IMR-90 (cell line): Measurements from ENCODE around the gene KIF6. TPM values are rescaled to one million over a fixed set of nuclear protein-coding genes. Genes with fewer than 3 reads are reported as not detected.

ENCODE experiments used
- ATAC-seq: fragments of 200-7000 bp; cut with Tn5 transposase; 2 replicates; pipeline ENCODE4 v1.9.1; 2020; ENCODE audit warnings: low read depth, mild to moderate bottlenecking, moderate library complexity
- BruUV-seq: library from RNA; stranded (reverse); fragments of 400-500 nt; replicated peaks from 2 replicates; lab custom pipeline; 2021; lab: Mats Ljungman, UMichigan
- CTCF ChIA-PET: fragments of 300-600 bp; formaldehyde crosslinking; extraction: SDS; loops from one replicate; lab custom pipeline; 2021; ENCODE audit warnings: antibody characterized with exemption; lab: Yijun Ruan, JAX
- POLR2A ChIA-PET: fragments of 300-600 bp; sonication (Branson Sonifier 250); formaldehyde crosslinking; loops from one replicate; lab custom pipeline; 2022; ENCODE audit warnings: antibody characterized with exemption; ENCODE audit not compliant: unreplicated experiment; lab: Charles Lee
- DNase-seq: peaks from one replicate; pipeline ENCODE4 v3.0.0; 2013
- H2AFZ ChIP-seq: replicated peaks from 2 replicates; pipeline ENCODE3; 2013; ENCODE audit warnings: low read length, mild to moderate bottlenecking; ENCODE audit not compliant: poor library complexity
- H2AK5ac ChIP-seq: 2 replicates; pipeline ENCODE4 v1.6.1; 2013; ENCODE audit warnings: low read depth, low read length, inconsistent platforms
- H2AK9ac ChIP-seq: replicated peaks from 2 replicates; pipeline ENCODE3; 2013; ENCODE audit warnings: mild to moderate bottlenecking, low read depth, low read length, moderate library complexity; ENCODE audit not compliant: poor library complexity
- H2BK120ac ChIP-seq: 2 replicates; pipeline ENCODE4 v1.6.1; 2013; ENCODE audit warnings: low read depth, low read length, inconsistent platforms
- H2BK15ac ChIP-seq: 3 replicates; pipeline ENCODE4 v1.6.1; 2013; ENCODE audit warnings: low read depth, low read length, inconsistent platforms
- H2BK20ac ChIP-seq: 2 replicates; pipeline ENCODE4 v1.6.1; 2013; ENCODE audit warnings: low read depth, mild to moderate bottlenecking, inconsistent platforms, low read length, moderate library complexity
- H2BK5ac ChIP-seq: 2 replicates; pipeline ENCODE4 v1.6.1; 2013; ENCODE audit warnings: mild to moderate bottlenecking, low read depth, low read length, inconsistent platforms; ENCODE audit not compliant: poor library complexity, severe bottlenecking
- H3K14ac ChIP-seq: replicated peaks from 2 replicates; pipeline ENCODE4 v1.6.1; 2013; ENCODE audit warnings: low read depth, low read length, inconsistent platforms
- H3K18ac ChIP-seq: 2 replicates; pipeline ENCODE4 v1.6.1; 2013; ENCODE audit warnings: low read depth, low read length, control low read depth
- H3K23ac ChIP-seq: 2 replicates; pipeline ENCODE4 v1.6.1; 2013; ENCODE audit warnings: low read depth, low read length, inconsistent platforms
- H3K27ac ChIP-seq: 2 replicates; pipeline ENCODE4 v1.5.1; 2013; ENCODE audit warnings: mild to moderate bottlenecking, control low read depth, low read length; ENCODE audit not compliant: insufficient read depth
- H3K27me3 ChIP-seq: 2 replicates; pipeline ENCODE4 v1.6.1; 2013; ENCODE audit warnings: low read length; ENCODE audit not compliant: control insufficient read depth, insufficient read depth
- H3K36me3 ChIP-seq: 2 replicates; pipeline ENCODE4 v1.6.1; 2013; ENCODE audit warnings: low read length, mixed read lengths; ENCODE audit not compliant: control insufficient read depth, insufficient read depth
- H3K4ac ChIP-seq: 2 replicates; pipeline ENCODE4 v1.6.1; 2013; ENCODE audit warnings: low read depth, low read length, inconsistent platforms
- H3K4me1 ChIP-seq: 2 replicates; pipeline ENCODE4 v1.6.1; 2013; ENCODE audit warnings: low read length, mixed read lengths; ENCODE audit not compliant: control insufficient read depth, insufficient read depth
- H3K4me2 ChIP-seq: 2 replicates; pipeline ENCODE4 v1.6.1; 2013; ENCODE audit warnings: low read depth, mild to moderate bottlenecking, control low read depth, low read length, moderate library complexity
- H3K4me3 ChIP-seq: 2 replicates; pipeline ENCODE4 v1.5.1; 2013; ENCODE audit warnings: low read depth, mild to moderate bottlenecking, control low read depth, low read length, moderate library complexity; ENCODE audit not compliant: insufficient read depth
- H3K56ac ChIP-seq: 2 replicates; pipeline ENCODE4 v1.6.1; 2013; ENCODE audit warnings: low read length, inconsistent platforms; ENCODE audit not compliant: insufficient read depth; ENCODE audit errors: extremely low read depth
- H3K79me1 ChIP-seq, 2 experiments: 2 replicates each; pipeline ENCODE4 v1.6.1; 2013; ENCODE audit warnings: low read length in 2 of 2, inconsistent platforms in 1 of 2, low read depth in 1 of 2
- H3K9ac ChIP-seq: 2 replicates; pipeline ENCODE4 v1.6.1; 2013; ENCODE audit warnings: low read depth, low read length, control low read depth
- H3K9me1 ChIP-seq: 2 replicates; pipeline ENCODE4 v1.6.1; 2013; ENCODE audit warnings: low read length, inconsistent platforms; ENCODE audit not compliant: insufficient read depth
- H3K9me3 ChIP-seq: 2 replicates; pipeline ENCODE4 v1.6.1; 2013; ENCODE audit warnings: low read length; ENCODE audit not compliant: control insufficient read depth, insufficient read depth
- H4K20me1 ChIP-seq: 2 replicates; pipeline ENCODE4 v1.6.1; 2013; ENCODE audit warnings: low read length, inconsistent platforms; ENCODE audit not compliant: insufficient read depth
- H4K5ac ChIP-seq: 2 replicates; pipeline ENCODE4 v1.6.1; 2013; ENCODE audit warnings: mild to moderate bottlenecking, low read depth, low read length, control low read depth
- H4K8ac ChIP-seq, 2 experiments: 2 replicates each; pipeline ENCODE4 v1.6.1; 2013; ENCODE audit warnings: low read depth in 2 of 2, low read length in 2 of 2, control low read depth in 1 of 2, inconsistent platforms in 1 of 2
- H4K91ac ChIP-seq: 2 replicates; pipeline ENCODE4 v1.6.1; 2013; ENCODE audit warnings: low read depth, low read length, inconsistent platforms; ENCODE audit not compliant: insufficient read depth
- CEBPB ChIP-seq: IDR thresholded peaks from 2 replicates; pipeline ENCODE4 v1.6.1; 2012; ENCODE audit warnings: low read depth, low read length, improper control_type of control experiment
- FOS ChIP-seq: fragments of 150-350 bp; IDR thresholded peaks from 2 replicates; pipeline ENCODE4 v1.6.1; 2016; ENCODE audit warnings: low read depth, low read length
- MAZ ChIP-seq: IDR thresholded peaks from 2 replicates; pipeline ENCODE4 v1.6.1; 2012; ENCODE audit warnings: low read depth, mild to moderate bottlenecking, low read length, improper control_type of control experiment, moderate library complexity, borderline replicate concordance
- POLR2A ChIP-seq: IDR thresholded peaks from 2 replicates; pipeline ENCODE4 v1.6.1; 2012; ENCODE audit warnings: mild to moderate bottlenecking, low read depth, low read length
- RCOR1 ChIP-seq: IDR thresholded peaks from 2 replicates; pipeline ENCODE4 v1.6.1; 2012; ENCODE audit warnings: mild to moderate bottlenecking, low read length, improper control_type of control experiment; ENCODE audit not compliant: insufficient replicate concordance
- SMC3 ChIP-seq: fragments of 150-350 bp; IDR thresholded peaks from 2 replicates; pipeline ENCODE4 v1.6.1; 2016; ENCODE audit warnings: low read depth, mild to moderate bottlenecking, antibody characterized with exemption, low read length, moderate library complexity
- WGBS, 2 experiments: methylation state at CpG; one replicate each; pipeline versions ENCODE4 v1.1.5 to v1.1.7; 2013; ENCODE audit warnings: missing lambda C conversion rate in 2 of 2; ENCODE audit not compliant: insufficient read length in 1 of 2; ENCODE audit errors: extremely low coverage in 2 of 2; 5-methylcytosine and 5-hydroxymethylcytosine counted together
- dilution Hi-C: fragments of 300-500 bp; cut with HindIII; formaldehyde crosslinking; loops from one replicate; pipeline ENCODE4 v1.14.3; 2018; ENCODE audit warnings: low sequenced_read_pairs; ENCODE audit not compliant: unreplicated experiment
- in situ Hi-C: fragments of 300-500 bp; cut with MboI; formaldehyde crosslinking; loops from 3 replicates; pipeline ENCODE4 v1.14.3; 2019; ENCODE audit warnings: low sequenced_read_pairs, inconsistent platforms, mixed read lengths
- intact Hi-C: fragments of 100-400 bp; cut with micrococcal nuclease; formaldehyde crosslinking; loops from 2 replicates; pipeline ENCODE4 v1.10.0; 2022
- polyA plus RNA-seq, 3 experiments: library from polyadenylated mRNA; depleted of rRNA; stranded (reverse); fragments of >200 nt; gene quantifications; 2 replicates each; pipeline ENCODE4 v1.2.3, GENCODE V29; 2012; ENCODE audit warnings: low replicate concordance in 1 of 3
- total RNA-seq: library from RNA; depleted of rRNA; stranded (reverse); fragments of >200 nt; gene quantifications from 2 replicates; pipeline ENCODE4 v1.2.3, GENCODE V29; 2012

The KIF6 gene
- total and polyA plus RNA-seq, 2 of the 4 experiments (the other 2 are of a cell fraction), result under 0.01 to 0.10 TPM

GRCh38 chr6:39772559-39773273 is 47.5 kb upstream of the KIF6 start:
- in situ Hi-C loops, result no loop called here
- H3K18ac ChIP-seq, result peak overlapping the region; percentile 2; the same call in 1 of the 2 replicates
- no CpG with 5 or more reads among the region's 6 CpGs for WGBS, 2 experiments
- 0 out of 3 replicates have a peak overlapping the region, but pooled peaks have one; percentile 6 for H2BK15ac ChIP-seq
- no peak overlapping the region for H2AK9ac ChIP-seq
- H4K8ac ChIP-seq, result no peak overlapping the region
- H2AFZ ChIP-seq, result no peak overlapping the region
- DNase-seq, result peak; percentile 63
- H3K27me3 ChIP-seq, result peaks cover 10% of the 10 kb centered on the region
- no peaks in the 10 kb centered on the region; the same call in 1 of the 2 replicates for H3K9me3 ChIP-seq
- TF ChIP-seq FOS (0 out of 2 replicates have a peak, but pooled peaks have one; percentile 45), MAZ (no peak), CEBPB (no peak), RCOR1 (peak; percentile 56), SMC3 (no peak), POLR2A (no peak)
- H3K9ac ChIP-seq, result no peak overlapping the region
- H3K4me3 ChIP-seq, result no peak overlapping the region
- H3K79me1 ChIP-seq, result no peaks in the 10 kb centered on the region
- ChIA-PET CTCF (no interaction called here), POLR2A (interaction anchor here (0.5 kb wide), 1 partner anchor 60 kb away, joined by 4 read pairs; no protein-coding TSS in a partner anchor)
- H3K14ac ChIP-seq, result no peak overlapping the region
- dilution Hi-C loops, result no loop called here
- BruUV-seq, result no TSS peak
- H3K23ac ChIP-seq, result no peak overlapping the region
- peak overlapping the region; percentile 8; the same call in 1 of the 2 replicates for H3K27ac ChIP-seq
- H4K91ac ChIP-seq, result no peak overlapping the region
- no peak overlapping the region for H2AK5ac ChIP-seq
- intact Hi-C loops, result no loop called here
- no peaks in the 10 kb centered on the region for H4K20me1 ChIP-seq
- H3K56ac ChIP-seq, result no peak overlapping the region
- 0 out of 2 replicates have a peak overlapping the region, but pooled peaks have one; percentile 35 for H2BK120ac ChIP-seq
- H2BK20ac ChIP-seq, result no peak overlapping the region
- peak; percentile 80 for ATAC-seq
- H3K4me1 ChIP-seq, result peaks cover 4% of the 10 kb centered on the region
- no peak overlapping the region for H4K5ac ChIP-seq
- H3K4me2 ChIP-seq, result no peak overlapping the region
- H2BK5ac ChIP-seq, result no peak overlapping the region
- H3K4ac ChIP-seq, result peak overlapping the region; percentile 16; the same call in 1 of the 2 replicates
- H3K9me1 ChIP-seq, result no peaks in the 10 kb centered on the region
- no peaks in the 10 kb centered on the region for H3K36me3 ChIP-seq
